ENCODE data around the gene TMEM88. TPM values are rescaled to one million over a fixed set of nuclear protein-coding genes. Genes with fewer than 3 reads are reported as not detected.

The TMEM88 gene
- total RNA-seq, 1 donor from 2014 or later: 7.1 TPM

DNA sequence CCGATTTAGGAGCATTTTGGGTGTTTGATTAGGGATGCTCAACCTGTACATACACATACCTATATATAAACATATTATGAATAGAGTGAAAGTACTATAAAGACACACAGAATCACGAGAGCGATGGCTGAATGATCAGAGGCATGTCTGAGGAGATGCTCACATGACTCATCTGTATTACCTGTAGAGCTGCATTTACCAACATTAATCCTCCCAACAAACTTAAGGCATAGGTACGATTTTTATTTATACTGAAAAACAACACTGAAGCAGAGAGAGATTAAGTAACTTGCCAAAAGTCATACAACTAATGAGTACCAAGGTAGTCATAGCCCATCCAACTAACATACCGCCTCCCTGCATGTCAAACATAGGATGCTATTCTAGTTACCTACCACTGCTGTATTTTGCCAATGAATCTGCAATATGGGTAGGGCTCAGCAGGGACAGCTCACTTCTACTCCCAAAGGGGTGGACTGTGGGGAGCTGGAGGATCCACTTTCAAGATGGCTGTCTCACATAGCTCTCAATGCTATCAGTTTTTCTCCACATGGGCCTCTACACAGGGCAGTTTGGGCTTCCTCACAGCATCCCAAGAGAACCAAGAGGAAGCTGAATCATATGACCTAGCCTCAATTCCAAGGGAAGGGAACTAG lies 10.3 kb downstream of the TMEM88 start:
- TF ChIP-seq, protein P1, sequence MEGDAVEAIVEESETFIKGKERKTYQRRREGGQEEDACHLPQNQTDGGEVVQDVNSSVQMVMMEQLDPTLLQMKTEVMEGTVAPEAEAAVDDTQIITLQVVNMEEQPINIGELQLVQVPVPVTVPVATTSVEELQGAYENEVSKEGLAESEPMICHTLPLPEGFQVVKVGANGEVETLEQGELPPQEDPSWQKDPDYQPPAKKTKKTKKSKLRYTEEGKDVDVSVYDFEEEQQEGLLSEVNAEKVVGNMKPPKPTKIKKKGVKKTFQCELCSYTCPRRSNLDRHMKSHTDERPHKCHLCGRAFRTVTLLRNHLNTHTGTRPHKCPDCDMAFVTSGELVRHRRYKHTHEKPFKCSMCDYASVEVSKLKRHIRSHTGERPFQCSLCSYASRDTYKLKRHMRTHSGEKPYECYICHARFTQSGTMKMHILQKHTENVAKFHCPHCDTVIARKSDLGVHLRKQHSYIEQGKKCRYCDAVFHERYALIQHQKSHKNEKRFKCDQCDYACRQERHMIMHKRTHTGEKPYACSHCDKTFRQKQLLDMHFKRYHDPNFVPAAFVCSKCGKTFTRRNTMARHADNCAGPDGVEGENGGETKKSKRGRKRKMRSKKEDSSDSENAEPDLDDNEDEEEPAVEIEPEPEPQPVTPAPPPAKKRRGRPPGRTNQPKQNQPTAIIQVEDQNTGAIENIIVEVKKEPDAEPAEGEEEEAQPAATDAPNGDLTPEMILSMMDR (IDR thresholded peaks at IDR 0.05): no peak
- Mint-ChIP-seq H3K27me3 (no peaks in the 10 kb centered on the region), H3K4me3 (no peak overlapping the region), H3K9me3 (no peaks in the 10 kb centered on the region), H3K36me3 (ENCODE audit: low read depth) (peaks cover 18% of the 10 kb centered on the region), H3K4me1 (peaks cover 14% of the 10 kb centered on the region), H3K27ac (no peak overlapping the region)
- POLR2A ChIA-PET: interaction anchor here (0.6 to 0.7 kb wide), 2 partner anchors 186 to 292 kb away, joined by 3 to 4 read pairs; no protein-coding TSS in a partner anchor
- CTCF ChIA-PET: interaction anchor here (0.6 to 7.2 kb wide), 5 partner anchors 21 to 187 kb away, joined by 3 to 77 read pairs (median 3); no protein-coding TSS in a partner anchor
- ATAC-seq (ENCODE audit: low read depth): no peak
- intact Hi-C loops (cut with micrococcal nuclease): no loop called here
- DNase-seq: no peak

DNA sequence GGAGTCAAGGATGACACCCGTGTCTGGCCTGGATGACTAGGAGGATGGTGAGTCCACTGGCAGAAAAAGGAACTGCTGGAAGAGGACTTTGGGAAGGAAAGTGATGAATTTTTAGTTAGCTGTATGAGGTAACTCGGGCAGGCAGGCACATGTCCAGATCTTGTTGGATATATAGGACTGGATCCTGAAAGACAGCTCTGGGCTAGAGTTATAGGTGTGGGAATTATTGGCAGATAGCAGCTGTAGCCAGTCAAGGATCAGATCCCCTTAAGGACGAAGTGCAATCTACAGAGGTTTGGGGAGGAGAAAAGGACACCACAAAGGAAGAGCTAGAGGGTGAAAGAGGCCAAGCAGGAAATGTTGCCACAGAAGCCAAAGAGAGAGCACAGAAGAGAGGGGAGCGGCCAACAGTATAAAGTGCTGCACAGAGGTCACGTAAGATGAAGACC lies 13.0 kb downstream of the TMEM88 start:
- Mint-ChIP-seq H3K4me1 (peaks cover 11% of the 10 kb centered on the region), H3K4me3 (no peak overlapping the region), H3K27ac (no peak overlapping the region), H3K27me3 (no peaks in the 10 kb centered on the region), H3K36me3 (ENCODE audit: low read depth) (peaks cover 18% of the 10 kb centered on the region), H3K9me3 (no peaks in the 10 kb centered on the region)
- ChIA-PET POLR2A (no interaction called here), CTCF (interaction anchor here (1.3 to 3.1 kb wide), 2 partner anchors 33 to 122 kb away, joined by 3 to 11 read pairs; no protein-coding TSS in a partner anchor)
- ATAC-seq (ENCODE audit: low read depth): no peak
- DNase-seq: no peak
- TF ChIP-seq, protein P1 (IDR thresholded peaks at IDR 0.05): no peak
- intact Hi-C loops (cut with micrococcal nuclease): no loop called here

DNA sequence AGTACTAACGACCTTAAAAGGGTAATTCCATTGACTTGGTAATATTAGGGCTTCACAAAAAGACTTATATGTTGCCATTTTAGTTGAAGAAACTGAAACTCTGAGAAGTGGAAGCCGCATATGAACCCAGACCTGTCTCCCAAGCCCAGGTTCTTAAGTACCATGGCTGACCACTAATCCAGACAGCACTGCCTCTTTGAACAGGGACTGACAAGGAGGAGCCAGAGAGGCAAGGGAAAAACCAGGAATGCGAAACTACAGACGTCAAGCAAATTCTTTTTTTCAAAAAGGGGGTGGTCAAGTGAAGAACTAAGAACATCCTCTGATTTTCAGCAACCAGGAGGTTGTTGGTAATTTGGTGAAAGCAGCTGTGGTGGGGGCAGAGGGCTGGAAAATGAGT lies 18.2 kb downstream of the TMEM88 start:
- Mint-ChIP-seq H3K36me3 (ENCODE audit: low read depth) (peaks cover 12% of the 10 kb centered on the region), H3K4me1 (peaks cover 10% of the 10 kb centered on the region), H3K9me3 (no peaks in the 10 kb centered on the region), H3K27me3 (no peaks in the 10 kb centered on the region), H3K27ac (no peak overlapping the region), H3K4me3 (no peak overlapping the region)
- ChIA-PET POLR2A (interaction anchor here (0.8 kb wide), 1 partner anchor 11 kb away, joined by 3 read pairs; no protein-coding TSS in a partner anchor), CTCF (no interaction called here)
- intact Hi-C loops (cut with micrococcal nuclease): no loop called here
- ATAC-seq (ENCODE audit: low read depth) (no peak), DNase-seq (no peak)
- TF ChIP-seq, protein P1 (IDR thresholded peaks at IDR 0.05): no peak

DNA sequence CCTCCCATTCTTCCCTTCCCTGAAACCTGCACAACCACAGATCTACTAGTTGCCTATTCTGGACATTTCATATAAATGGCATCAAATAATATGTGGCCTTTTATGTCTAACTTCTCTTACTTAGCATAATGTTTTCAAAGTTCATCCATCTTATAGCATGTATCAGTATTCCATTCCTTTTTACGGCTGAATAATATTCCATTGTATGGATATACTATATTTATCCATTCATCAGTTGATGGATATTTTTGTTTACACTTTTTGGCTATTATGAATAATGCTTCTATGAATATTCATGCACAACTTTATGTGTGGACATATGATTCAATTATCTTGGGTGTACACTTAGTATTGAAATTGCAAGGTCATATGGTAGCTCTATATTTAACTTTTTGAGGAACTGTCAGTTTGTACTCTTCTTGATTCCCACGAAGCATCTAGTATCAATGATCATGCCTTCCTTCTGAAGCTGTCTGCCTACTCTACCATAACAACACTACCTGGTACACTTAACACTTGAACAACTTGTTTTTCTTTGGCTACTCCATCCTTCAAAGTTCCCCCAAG lies 21.0 kb downstream of the TMEM88 start:
- no peaks in the 10 kb centered on the region for H3K27me3 Mint-ChIP-seq
- no peaks in the 10 kb centered on the region for H3K9me3 Mint-ChIP-seq

More for the DNA sequence above, 21.0 kb downstream of the TMEM88 start:
- H3K36me3 Mint-ChIP-seq (ENCODE audit: low read depth): peaks cover 17% of the 10 kb centered on the region
- H3K4me3 Mint-ChIP-seq: no peak overlapping the region
- DNase-seq: no peak
- ATAC-seq (ENCODE audit: low read depth): no peak
- CTCF ChIA-PET: interaction anchor here (1.4 kb wide), 1 partner anchor 14 kb away, joined by 5 read pairs; no protein-coding TSS in a partner anchor
- peaks cover 8% of the 10 kb centered on the region for H3K4me1 Mint-ChIP-seq
- TF ChIP-seq, protein P1 (IDR thresholded peaks at IDR 0.05): no peak
- H3K27ac Mint-ChIP-seq: no peak overlapping the region
- POLR2A ChIA-PET: interaction anchor here (0.5 kb wide), 1 partner anchor 75 kb away, joined by 6 read pairs; no protein-coding TSS in a partner anchor
- intact Hi-C loops (cut with micrococcal nuclease): no loop called here

Data from activated B cell treated with CpG ODN at 0.5 μM for 24 hours (primary cell).